WTC11 (cell line): Measurements from ENCODE around the gene INTS7. TPM values are rescaled to one million over a fixed set of nuclear protein-coding genes. Genes with fewer than 3 reads are reported as not detected.

Experiments used
- ATAC-seq: fragments of 200-7000 bp; cut with Tn5 transposase; 2 replicates; pipeline ENCODE4 v1.10.0; 2021; ENCODE audit warnings: mild to moderate bottlenecking, moderate library complexity
- CTCF ChIA-PET: fragments of 300-600 bp; sonication (Branson Sonifier 250); formaldehyde crosslinking; loops from one replicate; lab custom pipeline; 2021; ENCODE audit warnings: antibody characterized with exemption; lab: Charles Lee
- POLR2A ChIA-PET: fragments of 350-600 bp; sonication (Branson Sonifier 250); formaldehyde crosslinking; loops from one replicate; lab custom pipeline; 2021; ENCODE audit warnings: antibody characterized with exemption; lab: Charles Lee
- DNase-seq: peaks from one replicate; pipeline ENCODE4 v3.0.0; 2021; ENCODE audit warnings: low spot score
- H3K27ac Mint-ChIP-seq: 2 replicates; pipeline ENCODE4 v1.8.0; 2021; ENCODE audit warnings: mixed read lengths
- H3K27me3 Mint-ChIP-seq: 2 replicates; pipeline ENCODE4 v1.8.0; 2021; ENCODE audit warnings: low read depth, mild to moderate bottlenecking, moderate library complexity, mixed read lengths
- H3K36me3 Mint-ChIP-seq: 2 replicates; pipeline ENCODE4 v1.8.0; 2021; ENCODE audit warnings: mixed read lengths
- H3K4me1 Mint-ChIP-seq: 2 replicates; pipeline ENCODE4 v1.8.0; 2022; ENCODE audit warnings: mixed read lengths
- H3K4me3 Mint-ChIP-seq: 2 replicates; pipeline ENCODE4 v1.8.0; 2021; ENCODE audit warnings: mild to moderate bottlenecking, moderate library complexity, mixed read lengths
- H3K9me3 Mint-ChIP-seq: 2 replicates; pipeline ENCODE4 v1.8.0; 2021; ENCODE audit warnings: mixed read lengths
- ERG ChIP-seq: fragments of 250-450 bp; sonication (Bioruptor Pico); IDR thresholded peaks from 2 replicates; pipeline ENCODE4 v1.8.0; 2021; ENCODE audit warnings: mild to moderate bottlenecking
- ETV6 ChIP-seq: sonication (generic); formaldehyde crosslinking; IDR thresholded peaks from 2 replicates; pipeline ENCODE4 v1.8.1; 2022; ENCODE audit warnings: mild to moderate bottlenecking, missing genetic modification reagents
- NFE2L1 ChIP-seq: sonication (generic); formaldehyde crosslinking; IDR thresholded peaks from 2 replicates; pipeline ENCODE4 v1.8.1; 2023; ENCODE audit warnings: missing genetic modification reagents
- NFYB ChIP-seq: sonication (generic); formaldehyde crosslinking; conservative IDR thresholded peaks from 2 replicates; pipeline ENCODE4 v1.8.0; 2022; ENCODE audit warnings: low read depth, missing genetic modification reagents
- NR1H2 ChIP-seq: sonication (generic); formaldehyde crosslinking; IDR thresholded peaks from 2 replicates; pipeline ENCODE4 v1.9.0; 2021; ENCODE audit warnings: mild to moderate bottlenecking, moderate library complexity, missing genetic modification reagents
- NR3C1 ChIP-seq: sonication (generic); formaldehyde crosslinking; conservative IDR thresholded peaks from 2 replicates; pipeline ENCODE4 v1.8.1; 2023; ENCODE audit warnings: low read depth, mild to moderate bottlenecking, missing genetic modification reagents
- OVOL2 ChIP-seq: fragments of 250-450 bp; sonication (Bioruptor Pico); IDR thresholded peaks from 2 replicates; pipeline ENCODE4 v1.9.0; 2021; ENCODE audit warnings: mild to moderate bottlenecking, borderline replicate concordance
- PRRX2 ChIP-seq: fragments of 250-450 bp; sonication (Bioruptor Pico); IDR thresholded peaks from 2 replicates; pipeline ENCODE4 v1.8.0; 2021; ENCODE audit warnings: mild to moderate bottlenecking
- RELA ChIP-seq: sonication (generic); formaldehyde crosslinking; IDR thresholded peaks from 2 replicates; pipeline ENCODE4 v1.8.1; 2022; ENCODE audit warnings: missing genetic modification reagents, mild to moderate bottlenecking, borderline replicate concordance
- SMAD3 ChIP-seq: sonication (generic); formaldehyde crosslinking; IDR thresholded peaks from 2 replicates; pipeline ENCODE4 v1.8.0; 2022; ENCODE audit warnings: missing genetic modification reagents, mild to moderate bottlenecking, borderline replicate concordance
- ZNF317 ChIP-seq: sonication (generic); formaldehyde crosslinking; IDR thresholded peaks from 2 replicates; pipeline ENCODE4 v1.8.1; 2023; ENCODE audit warnings: low read depth, mild to moderate bottlenecking, moderate library complexity, missing genetic modification reagents, borderline replicate concordance
- ZNF416 ChIP-seq: fragments of 250-450 bp; sonication (Bioruptor Pico); IDR thresholded peaks from 2 replicates; pipeline ENCODE4 v1.9.0; 2021; ENCODE audit warnings: mild to moderate bottlenecking, inconsistent platforms
- total RNA-seq: library from RNA; stranded (reverse); gene quantifications from 3 replicates; pipeline ENCODE4 v1.2.3, GENCODE V29; 2021
- TF ChIP-seq, protein P1 (sequence below): sonication (generic); formaldehyde crosslinking; IDR thresholded peaks from 2 replicates; pipeline ENCODE4 v1.8.0; 2023; ENCODE audit warnings: missing genetic modification reagents, mild to moderate bottlenecking, borderline replicate concordance
- TF ChIP-seq, protein P2 (sequence below): sonication (generic); formaldehyde crosslinking; IDR thresholded peaks from 2 replicates; pipeline ENCODE4 v1.8.0; 2022; ENCODE audit warnings: mild to moderate bottlenecking, missing genetic modification reagents
- TF ChIP-seq, protein P3 (sequence below): sonication (generic); formaldehyde crosslinking; IDR thresholded peaks from 2 replicates; pipeline ENCODE4 v1.8.0; 2022; ENCODE audit warnings: mild to moderate bottlenecking, missing genetic modification reagents
- TF ChIP-seq, protein P4 (sequence below): sonication (generic); formaldehyde crosslinking; IDR thresholded peaks from 2 replicates; pipeline ENCODE4 v1.8.1; 2022; ENCODE audit warnings: low read depth, missing genetic modification reagents, borderline replicate concordance
- TF ChIP-seq, protein P5 (sequence below): sonication (generic); formaldehyde crosslinking; IDR thresholded peaks from 2 replicates; pipeline ENCODE4 v1.8.0; 2023; ENCODE audit warnings: missing genetic modification reagents

Gene INTS7
- total RNA-seq, 1 experiment from 2014 or later, result 17.2 TPM

DNA sequence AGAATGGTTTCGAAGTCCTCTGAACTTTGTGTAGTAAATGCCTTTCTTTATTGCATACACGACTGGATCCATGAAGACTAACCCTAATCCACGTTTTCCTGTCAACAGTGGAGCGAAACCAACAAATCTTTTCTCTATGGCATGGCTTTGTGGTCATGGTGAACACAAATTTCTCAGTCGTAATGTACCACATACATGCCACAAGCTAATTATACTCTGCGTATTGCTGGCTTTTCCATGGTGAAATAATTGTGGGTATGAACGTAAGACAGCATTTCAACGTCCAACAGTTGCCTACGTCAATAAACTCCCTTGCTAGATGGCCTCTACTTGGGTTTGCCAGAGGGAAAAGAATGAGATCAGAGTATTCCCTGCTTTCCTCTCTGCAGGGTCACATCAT is 27.5 kb downstream of the INTS7 start:
- TF ChIP-seq NFYB, result no peak
- no peak for TF ChIP-seq NR3C1 (CRISPR knock-in tag)
- TF ChIP-seq PRRX2, result no peak
- TF ChIP-seq, protein P1, sequence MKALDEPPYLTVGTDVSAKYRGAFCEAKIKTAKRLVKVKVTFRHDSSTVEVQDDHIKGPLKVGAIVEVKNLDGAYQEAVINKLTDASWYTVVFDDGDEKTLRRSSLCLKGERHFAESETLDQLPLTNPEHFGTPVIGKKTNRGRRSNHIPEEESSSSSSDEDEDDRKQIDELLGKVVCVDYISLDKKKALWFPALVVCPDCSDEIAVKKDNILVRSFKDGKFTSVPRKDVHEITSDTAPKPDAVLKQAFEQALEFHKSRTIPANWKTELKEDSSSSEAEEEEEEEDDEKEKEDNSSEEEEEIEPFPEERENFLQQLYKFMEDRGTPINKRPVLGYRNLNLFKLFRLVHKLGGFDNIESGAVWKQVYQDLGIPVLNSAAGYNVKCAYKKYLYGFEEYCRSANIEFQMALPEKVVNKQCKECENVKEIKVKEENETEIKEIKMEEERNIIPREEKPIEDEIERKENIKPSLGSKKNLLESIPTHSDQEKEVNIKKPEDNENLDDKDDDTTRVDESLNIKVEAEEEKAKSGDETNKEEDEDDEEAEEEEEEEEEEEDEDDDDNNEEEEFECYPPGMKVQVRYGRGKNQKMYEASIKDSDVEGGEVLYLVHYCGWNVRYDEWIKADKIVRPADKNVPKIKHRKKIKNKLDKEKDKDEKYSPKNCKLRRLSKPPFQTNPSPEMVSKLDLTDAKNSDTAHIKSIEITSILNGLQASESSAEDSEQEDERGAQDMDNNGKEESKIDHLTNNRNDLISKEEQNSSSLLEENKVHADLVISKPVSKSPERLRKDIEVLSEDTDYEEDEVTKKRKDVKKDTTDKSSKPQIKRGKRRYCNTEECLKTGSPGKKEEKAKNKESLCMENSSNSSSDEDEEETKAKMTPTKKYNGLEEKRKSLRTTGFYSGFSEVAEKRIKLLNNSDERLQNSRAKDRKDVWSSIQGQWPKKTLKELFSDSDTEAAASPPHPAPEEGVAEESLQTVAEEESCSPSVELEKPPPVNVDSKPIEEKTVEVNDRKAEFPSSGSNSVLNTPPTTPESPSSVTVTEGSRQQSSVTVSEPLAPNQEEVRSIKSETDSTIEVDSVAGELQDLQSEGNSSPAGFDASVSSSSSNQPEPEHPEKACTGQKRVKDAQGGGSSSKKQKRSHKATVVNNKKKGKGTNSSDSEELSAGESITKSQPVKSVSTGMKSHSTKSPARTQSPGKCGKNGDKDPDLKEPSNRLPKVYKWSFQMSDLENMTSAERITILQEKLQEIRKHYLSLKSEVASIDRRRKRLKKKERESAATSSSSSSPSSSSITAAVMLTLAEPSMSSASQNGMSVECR, result no peak
- TF ChIP-seq, protein P2, sequence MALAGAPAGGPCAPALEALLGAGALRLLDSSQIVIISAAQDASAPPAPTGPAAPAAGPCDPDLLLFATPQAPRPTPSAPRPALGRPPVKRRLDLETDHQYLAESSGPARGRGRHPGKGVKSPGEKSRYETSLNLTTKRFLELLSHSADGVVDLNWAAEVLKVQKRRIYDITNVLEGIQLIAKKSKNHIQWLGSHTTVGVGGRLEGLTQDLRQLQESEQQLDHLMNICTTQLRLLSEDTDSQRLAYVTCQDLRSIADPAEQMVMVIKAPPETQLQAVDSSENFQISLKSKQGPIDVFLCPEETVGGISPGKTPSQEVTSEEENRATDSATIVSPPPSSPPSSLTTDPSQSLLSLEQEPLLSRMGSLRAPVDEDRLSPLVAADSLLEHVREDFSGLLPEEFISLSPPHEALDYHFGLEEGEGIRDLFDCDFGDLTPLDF (CRISPR knock-in tag), result no peak
- no peak for TF ChIP-seq ERG (CRISPR knock-in tag)
- no peak for TF ChIP-seq ETV6 (CRISPR knock-in tag)
- ChIA-PET POLR2A (no interaction called here), CTCF (interaction anchor here (0.5 to 1.2 kb wide), 2 partner anchors 28 to 53 kb away, joined by 3 read pairs; partner anchors contain the start of genes DTL and INTS7)
- H3K9me3 Mint-ChIP-seq, result no peaks in the 10 kb centered on the region
- no peaks in the 10 kb centered on the region for H3K4me1 Mint-ChIP-seq
- no peak overlapping the region for H3K27ac Mint-ChIP-seq
- ATAC-seq, result no peak
- no peak for DNase-seq
- no peaks in the 10 kb centered on the region for H3K27me3 Mint-ChIP-seq
- no peak overlapping the region for H3K4me3 Mint-ChIP-seq
- peaks cover 4% of the 10 kb centered on the region; the same call in 1 of the 2 replicates for H3K36me3 Mint-ChIP-seq

- Mint-ChIP-seq H3K9me3 (no peaks in the 10 kb centered on the region), H3K36me3 (peaks cover 4% of the 10 kb centered on the region; the same call in 1 of the 2 replicates), H3K27me3 (no peaks in the 10 kb centered on the region), H3K4me1 (no peaks in the 10 kb centered on the region), H3K4me3 (no peak overlapping the region), H3K27ac (no peak overlapping the region)
- ChIA-PET POLR2A (no interaction called here), CTCF (interaction anchor here (0.5 to 2.2 kb wide), 2 partner anchors 28 to 54 kb away, joined by 3 to 6 read pairs; partner anchors contain the start of genes DTL and INTS7)
- TF ChIP-seq, protein P3, sequence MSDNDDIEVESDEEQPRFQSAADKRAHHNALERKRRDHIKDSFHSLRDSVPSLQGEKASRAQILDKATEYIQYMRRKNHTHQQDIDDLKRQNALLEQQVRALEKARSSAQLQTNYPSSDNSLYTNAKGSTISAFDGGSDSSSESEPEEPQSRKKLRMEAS (CRISPR knock-in tag), result no peak
- TF ChIP-seq SMAD3 (CRISPR knock-in tag) (no peak), NFE2L1 (CRISPR knock-in tag) (no peak), PRRX2 (no peak), NR1H2 (CRISPR knock-in tag) (no peak), RELA (no peak), ZNF317 (CRISPR knock-in tag) (no peak), OVOL2 (no peak), ZNF416 (no peak)
- TF ChIP-seq, protein P4, sequence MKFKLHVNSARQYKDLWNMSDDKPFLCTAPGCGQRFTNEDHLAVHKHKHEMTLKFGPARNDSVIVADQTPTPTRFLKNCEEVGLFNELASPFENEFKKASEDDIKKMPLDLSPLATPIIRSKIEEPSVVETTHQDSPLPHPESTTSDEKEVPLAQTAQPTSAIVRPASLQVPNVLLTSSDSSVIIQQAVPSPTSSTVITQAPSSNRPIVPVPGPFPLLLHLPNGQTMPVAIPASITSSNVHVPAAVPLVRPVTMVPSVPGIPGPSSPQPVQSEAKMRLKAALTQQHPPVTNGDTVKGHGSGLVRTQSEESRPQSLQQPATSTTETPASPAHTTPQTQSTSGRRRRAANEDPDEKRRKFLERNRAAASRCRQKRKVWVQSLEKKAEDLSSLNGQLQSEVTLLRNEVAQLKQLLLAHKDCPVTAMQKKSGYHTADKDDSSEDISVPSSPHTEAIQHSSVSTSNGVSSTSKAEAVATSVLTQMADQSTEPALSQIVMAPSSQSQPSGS (CRISPR knock-in tag), result no peak
- TF ChIP-seq, protein P5, sequence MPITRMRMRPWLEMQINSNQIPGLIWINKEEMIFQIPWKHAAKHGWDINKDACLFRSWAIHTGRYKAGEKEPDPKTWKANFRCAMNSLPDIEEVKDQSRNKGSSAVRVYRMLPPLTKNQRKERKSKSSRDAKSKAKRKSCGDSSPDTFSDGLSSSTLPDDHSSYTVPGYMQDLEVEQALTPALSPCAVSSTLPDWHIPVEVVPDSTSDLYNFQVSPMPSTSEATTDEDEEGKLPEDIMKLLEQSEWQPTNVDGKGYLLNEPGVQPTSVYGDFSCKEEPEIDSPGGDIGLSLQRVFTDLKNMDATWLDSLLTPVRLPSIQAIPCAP (CRISPR knock-in tag), result no peak
- DNase-seq, result no peak
- no peak for ATAC-seq
Observed at GRCh38 chr1:212007178-212007577, 28.2 kb downstream of the INTS7 start.
